ENCODE results near the gene GAL3ST2.
"Not testable (repeated sequence)": the region's sequence is repeated elsewhere in the genome, so short reads cannot be mapped to it uniquely, and the experiment has no call there.

The GAL3ST2 gene

DNA sequence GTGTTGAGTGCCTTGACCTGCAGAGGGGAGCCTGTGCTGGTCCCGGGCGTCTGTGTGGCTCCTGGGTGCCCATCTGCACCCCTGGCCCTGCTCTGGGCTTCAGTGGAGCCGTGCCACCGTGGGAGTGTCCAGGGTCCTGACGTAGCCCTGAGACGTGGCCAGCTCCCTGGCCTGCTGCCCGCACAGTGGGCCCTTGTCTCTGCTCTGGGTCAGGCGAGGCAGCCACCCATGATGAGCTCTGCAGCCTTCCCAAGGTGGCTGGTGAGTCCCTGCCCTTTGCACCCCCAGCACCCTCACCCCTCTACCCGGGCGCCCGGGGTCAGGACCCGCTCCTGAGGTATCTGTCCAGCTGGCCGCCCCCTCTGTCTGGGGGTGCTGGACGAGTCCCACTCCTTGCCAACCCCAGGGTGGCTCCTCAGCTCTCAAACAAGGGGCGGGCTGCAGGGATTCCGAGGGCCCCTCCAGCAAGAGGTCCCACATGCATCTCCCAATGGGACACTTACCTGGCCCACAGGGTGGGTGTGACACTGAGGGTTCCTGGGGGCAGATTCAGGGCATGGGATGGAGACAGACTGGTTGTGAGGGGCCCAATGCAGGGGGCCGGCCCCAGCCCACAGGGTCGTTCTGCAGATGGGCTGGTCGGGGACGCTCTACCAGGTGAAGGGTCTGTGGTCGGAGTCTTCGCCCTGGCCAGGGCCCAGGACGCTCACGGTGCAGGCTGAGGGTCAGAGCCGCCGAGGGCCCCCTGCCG lies 34.8 kb downstream of the GAL3ST2 start:
- Histone ChIP-seq H3K4me3 (ENCODE audit: low read length) (no peak overlapping the region), H3K27me3 (ENCODE audit: control insufficient read depth, insufficient read depth, low read length) (no peaks in the 10 kb centered on the region), H3K9ac (ENCODE audit: low read length) (no peak overlapping the region), H3K4me1 (ENCODE audit: control insufficient read depth, insufficient read depth, low read length) (no peaks in the 10 kb centered on the region), H3K9me3 (ENCODE audit: control insufficient read depth, low read length) (no peaks in the 10 kb centered on the region), H3K36me3 (ENCODE audit: control insufficient read depth, insufficient read depth, low read length) (no peaks in the 10 kb centered on the region)

DNA sequence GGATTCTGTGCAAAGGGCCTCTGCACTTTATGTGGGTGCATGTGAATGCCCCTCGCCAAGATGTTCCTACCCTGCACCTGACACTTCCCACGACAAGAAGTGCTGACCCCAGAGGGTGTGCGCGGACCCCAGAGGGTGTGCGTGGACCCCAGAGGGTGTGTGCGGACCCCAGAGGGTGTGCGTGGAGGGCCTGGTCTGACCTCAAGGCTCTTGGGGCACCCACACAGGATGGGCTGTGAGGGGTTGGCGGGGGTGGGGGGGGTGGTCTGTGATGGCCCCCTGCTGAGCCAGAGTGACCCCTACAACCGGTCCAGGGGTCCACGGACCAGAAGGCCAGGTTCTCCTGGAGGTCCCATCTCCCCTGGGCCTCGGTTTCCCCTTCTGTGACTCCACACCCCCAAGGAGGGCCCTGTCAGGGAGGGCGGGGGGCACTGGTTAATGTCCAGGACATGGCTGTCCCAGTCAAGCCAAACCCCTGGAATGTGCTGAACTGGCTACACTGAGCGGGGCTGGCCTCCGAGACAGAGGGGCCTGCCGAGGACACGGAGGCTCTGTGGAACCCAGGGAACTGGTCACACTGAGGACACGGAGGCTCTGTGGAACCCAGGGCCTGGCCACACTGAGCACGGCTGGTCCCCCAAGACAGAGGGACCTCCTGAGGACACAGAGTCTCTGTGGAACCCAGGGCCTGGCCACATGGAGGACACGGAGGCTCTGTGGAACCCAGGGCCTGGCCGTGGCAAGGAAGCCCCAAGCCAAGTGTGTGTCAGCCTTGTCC lies 35.5 kb downstream of the GAL3ST2 start:
- H3K4me3 ChIP-seq (ENCODE audit: low read length), result no peak overlapping the region
- H3K36me3 ChIP-seq (ENCODE audit: control insufficient read depth, insufficient read depth, low read length), result no peaks in the 10 kb centered on the region
- no peaks in the 10 kb centered on the region for H3K27me3 ChIP-seq (ENCODE audit: control insufficient read depth, insufficient read depth, low read length)
- H3K4me1 ChIP-seq (ENCODE audit: control insufficient read depth, insufficient read depth, low read length), result no peaks in the 10 kb centered on the region
- H3K9me3 ChIP-seq (ENCODE audit: control insufficient read depth, low read length), result no peaks in the 10 kb centered on the region
- no peak overlapping the region for H3K9ac ChIP-seq (ENCODE audit: low read length)

DNA sequence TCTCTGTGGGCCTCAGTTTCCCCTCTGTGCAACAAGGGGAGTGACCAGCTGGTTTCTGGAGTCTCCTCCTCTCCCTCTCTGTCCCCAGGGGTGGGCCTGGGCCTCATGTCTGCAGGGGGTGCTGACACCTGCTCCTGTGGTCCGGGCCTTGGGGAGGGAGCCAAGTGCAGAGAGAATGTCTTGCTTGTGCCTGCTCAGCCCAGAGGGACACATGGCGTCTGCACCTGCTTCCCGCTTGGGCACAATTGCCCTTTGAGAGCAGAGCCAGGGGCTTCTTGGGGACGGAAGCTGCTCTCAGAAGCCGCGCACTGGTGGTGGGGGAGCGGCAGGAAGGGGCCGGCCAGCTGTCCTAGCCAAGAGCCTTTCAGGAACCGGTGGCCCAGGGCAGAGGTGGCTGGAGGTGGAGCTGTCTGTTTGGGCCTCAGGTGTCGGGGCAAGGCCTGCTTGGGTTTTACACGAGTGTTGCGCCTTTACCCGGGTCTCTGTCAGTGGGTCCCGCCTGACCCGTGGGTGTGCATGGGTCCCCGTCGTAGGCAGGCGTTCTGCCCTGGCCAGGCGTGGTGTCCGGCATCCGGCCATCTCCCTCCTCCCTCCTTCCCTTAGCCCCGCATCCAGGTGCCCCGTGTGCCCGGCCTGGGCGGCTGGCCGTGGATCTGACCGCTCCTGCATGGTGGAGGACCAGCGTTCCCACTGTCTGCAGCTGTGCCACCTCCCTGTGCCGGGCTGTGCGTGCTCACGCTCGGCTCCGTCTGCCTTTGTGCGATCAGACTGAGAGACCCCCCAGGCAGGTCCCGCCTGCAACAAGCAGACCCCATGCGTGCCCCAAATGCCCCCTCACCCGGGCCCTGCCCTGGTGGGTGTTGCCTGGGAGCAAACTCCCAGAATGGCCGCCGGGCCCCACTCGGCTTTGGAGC lies 36.4 kb downstream of the GAL3ST2 start:
- Histone ChIP-seq H3K9ac (ENCODE audit: low read length) (no peak overlapping the region), H3K4me3 (ENCODE audit: low read length) (no peak overlapping the region), H3K27me3 (ENCODE audit: control insufficient read depth, insufficient read depth, low read length) (no peaks in the 10 kb centered on the region), H3K4me1 (ENCODE audit: control insufficient read depth, insufficient read depth, low read length) (no peaks in the 10 kb centered on the region), H3K36me3 (ENCODE audit: control insufficient read depth, insufficient read depth, low read length) (no peaks in the 10 kb centered on the region), H3K9me3 (ENCODE audit: control insufficient read depth, low read length) (no peaks in the 10 kb centered on the region)

DNA sequence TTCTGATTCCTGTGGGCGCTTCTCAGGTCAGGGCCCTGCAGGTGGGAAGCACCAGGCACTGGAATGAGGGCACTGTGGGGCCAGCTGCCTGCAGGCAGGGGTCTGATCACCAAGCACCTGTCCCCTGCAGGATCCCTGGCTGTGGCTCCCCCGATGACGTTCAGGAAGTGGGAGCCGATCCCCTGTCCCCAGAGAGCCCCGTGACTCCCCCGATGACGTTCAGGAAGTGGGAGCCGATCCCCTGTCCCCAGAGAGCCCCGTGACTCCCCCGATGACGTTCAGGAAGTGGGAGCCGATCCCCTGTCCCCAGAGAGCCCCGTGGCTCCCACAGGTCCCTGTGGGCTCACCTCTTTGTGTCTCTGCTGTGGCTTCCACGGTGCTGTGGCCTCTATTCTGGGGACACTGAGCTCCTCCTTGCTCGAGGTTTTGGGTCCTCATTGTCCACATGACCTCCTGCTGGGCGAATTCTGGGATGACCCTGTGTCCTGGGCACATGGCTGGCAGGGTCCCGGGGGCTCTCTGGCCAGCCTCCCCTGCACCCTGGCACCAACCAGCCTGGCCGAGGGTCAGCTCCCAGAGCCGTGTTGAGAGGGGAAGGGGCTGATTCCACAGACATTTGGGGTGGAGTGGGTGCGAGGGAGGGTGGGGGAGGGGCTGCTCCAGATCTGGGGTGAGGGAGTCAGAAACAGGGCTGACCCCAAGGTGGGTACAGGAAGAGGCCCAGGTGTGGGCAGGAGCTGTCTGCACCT lies 37.2 kb downstream of the GAL3ST2 start:
- H3K27me3 ChIP-seq (ENCODE audit: control insufficient read depth, insufficient read depth, low read length), result no peaks in the 10 kb centered on the region
- no peak overlapping the region for H3K4me3 ChIP-seq (ENCODE audit: low read length)
- H3K4me1 ChIP-seq (ENCODE audit: control insufficient read depth, insufficient read depth, low read length), result no peaks in the 10 kb centered on the region
- H3K36me3 ChIP-seq (ENCODE audit: control insufficient read depth, insufficient read depth, low read length), result no peaks in the 10 kb centered on the region
- H3K9ac ChIP-seq (ENCODE audit: low read length), result no peak overlapping the region
- H3K9me3 ChIP-seq (ENCODE audit: control insufficient read depth, low read length), result no peaks in the 10 kb centered on the region

DNA sequence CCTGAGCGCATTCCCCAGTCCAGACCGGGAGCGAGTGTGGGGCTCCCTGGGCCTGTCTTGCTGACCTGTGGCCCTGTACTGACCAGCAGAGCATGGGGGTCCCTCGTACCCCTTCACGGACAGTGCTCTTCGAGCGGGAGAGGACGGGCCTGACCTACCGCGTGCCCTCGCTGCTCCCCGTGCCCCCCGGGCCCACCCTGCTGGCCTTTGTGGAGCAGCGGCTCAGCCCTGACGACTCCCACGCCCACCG lies 37.7 kb downstream of the GAL3ST2 start:
- Histone ChIP-seq H3K4me1 (ENCODE audit: control insufficient read depth, insufficient read depth, low read length) (no peaks in the 10 kb centered on the region), H3K9ac (ENCODE audit: low read length) (no peak overlapping the region), H3K4me3 (ENCODE audit: low read length) (no peak overlapping the region), H3K27me3 (ENCODE audit: control insufficient read depth, insufficient read depth, low read length) (no peaks in the 10 kb centered on the region), H3K9me3 (ENCODE audit: control insufficient read depth, low read length) (no peaks in the 10 kb centered on the region), H3K36me3 (ENCODE audit: control insufficient read depth, insufficient read depth, low read length) (no peaks in the 10 kb centered on the region)

DNA sequence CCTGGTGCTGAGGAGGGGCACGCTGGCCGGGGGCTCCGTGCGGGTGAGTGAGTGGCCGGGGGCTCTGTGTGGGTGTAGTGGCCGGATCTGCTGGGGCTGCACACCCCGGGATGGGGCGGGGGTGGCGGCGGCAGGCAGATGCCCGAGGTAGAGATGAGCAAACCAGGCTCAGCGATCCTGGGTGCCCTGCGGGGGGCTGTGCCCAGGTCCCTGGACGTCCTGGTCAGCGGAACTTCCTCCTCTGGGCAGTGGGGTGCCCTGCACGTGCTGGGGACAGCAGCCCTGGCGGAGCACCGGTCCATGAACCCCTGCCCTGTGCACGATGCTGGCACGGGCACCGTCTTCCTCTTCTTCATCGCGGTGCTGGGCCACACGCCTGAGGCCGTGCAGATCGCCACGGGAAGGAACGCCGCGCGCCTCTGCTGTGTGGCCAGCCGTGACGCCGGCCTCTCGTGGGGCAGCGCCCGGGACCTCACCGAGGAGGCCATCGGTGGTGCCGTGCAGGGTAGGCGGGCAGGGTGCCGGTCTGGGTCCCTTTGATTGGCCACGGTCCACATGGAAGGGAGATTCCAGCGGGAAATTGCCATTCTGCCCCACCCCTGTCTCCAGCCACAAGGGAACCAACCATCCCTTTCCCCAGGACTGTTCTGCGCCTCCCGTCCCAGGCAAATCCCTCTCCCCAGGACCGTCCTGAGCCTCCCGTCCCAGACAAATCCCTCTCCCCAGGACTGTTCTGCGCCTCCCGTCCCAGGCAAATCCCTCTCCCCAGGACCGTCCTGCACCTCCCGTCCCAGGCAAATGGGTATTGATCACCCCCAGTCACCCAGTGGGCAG lies 38.2 kb downstream of the GAL3ST2 start:
- no peaks in the 10 kb centered on the region for H3K4me1 ChIP-seq (ENCODE audit: control insufficient read depth, insufficient read depth, low read length)

DNA sequence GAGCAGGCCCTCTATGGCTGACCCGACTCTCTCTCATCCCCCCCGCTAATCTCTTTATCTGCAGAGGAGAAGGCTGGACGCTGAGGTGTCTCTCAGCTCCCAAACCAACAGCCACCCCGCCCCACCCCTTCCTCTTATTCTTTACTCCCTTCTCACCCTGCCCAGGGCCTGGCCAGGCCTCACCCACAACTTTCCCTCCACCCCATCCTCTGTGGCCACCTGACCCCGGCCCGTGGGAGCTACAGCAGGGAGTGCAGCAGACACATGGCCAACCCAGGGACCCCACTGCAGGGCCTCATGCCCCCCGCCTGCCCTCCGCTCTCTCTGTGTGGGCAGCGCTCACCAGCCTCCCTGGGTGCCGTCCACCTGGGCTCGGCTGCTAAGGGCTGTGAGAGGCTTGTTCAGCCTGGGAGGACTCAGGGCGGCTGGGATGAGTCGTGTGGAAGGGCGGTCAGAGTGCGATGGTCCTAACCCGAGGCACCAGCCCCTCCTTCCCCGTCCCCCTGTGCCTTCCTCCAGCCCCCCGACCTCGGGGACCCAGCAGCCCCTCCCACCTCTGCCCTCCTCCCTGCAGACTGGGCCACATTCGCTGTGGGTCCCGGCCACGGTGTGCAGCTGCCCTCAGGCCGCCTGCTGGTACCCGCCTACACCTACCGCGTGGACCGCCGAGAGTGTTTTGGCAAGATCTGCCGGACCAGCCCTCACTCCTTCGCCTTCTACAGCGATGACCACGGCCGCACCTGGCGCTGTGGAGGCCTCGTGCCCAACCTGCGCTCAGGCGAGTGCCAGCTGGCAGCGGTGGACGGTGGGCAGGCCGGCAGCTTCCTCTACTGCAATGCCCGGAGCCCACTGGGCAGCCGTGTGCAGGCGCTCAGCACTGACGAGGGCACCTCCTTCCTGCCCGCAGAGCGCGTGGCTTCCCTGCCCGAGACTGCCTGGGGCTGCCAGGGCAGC lies 39.1 kb downstream of the GAL3ST2 start:
- H3K4me1 ChIP-seq (ENCODE audit: control insufficient read depth, insufficient read depth, low read length), result no peaks in the 10 kb centered on the region
- H3K4me3 ChIP-seq (ENCODE audit: low read length), result no peak overlapping the region
- no peaks in the 10 kb centered on the region for H3K27me3 ChIP-seq (ENCODE audit: control insufficient read depth, insufficient read depth, low read length)
- no peaks in the 10 kb centered on the region for H3K9me3 ChIP-seq (ENCODE audit: control insufficient read depth, low read length)
- no peak overlapping the region for H3K9ac ChIP-seq (ENCODE audit: low read length)
- H3K36me3 ChIP-seq (ENCODE audit: control insufficient read depth, insufficient read depth, low read length), result no peaks in the 10 kb centered on the region

More for the DNA sequence above, 38.2 kb downstream of the GAL3ST2 start:
- H3K9me3 ChIP-seq (ENCODE audit: control insufficient read depth, low read length), result no peaks in the 10 kb centered on the region
- no peaks in the 10 kb centered on the region for H3K27me3 ChIP-seq (ENCODE audit: control insufficient read depth, insufficient read depth, low read length)
- no peak overlapping the region for H3K4me3 ChIP-seq (ENCODE audit: low read length)
- H3K36me3 ChIP-seq (ENCODE audit: control insufficient read depth, insufficient read depth, low read length), result no peaks in the 10 kb centered on the region
- H3K9ac ChIP-seq (ENCODE audit: low read length), result no peak overlapping the region

DNA sequence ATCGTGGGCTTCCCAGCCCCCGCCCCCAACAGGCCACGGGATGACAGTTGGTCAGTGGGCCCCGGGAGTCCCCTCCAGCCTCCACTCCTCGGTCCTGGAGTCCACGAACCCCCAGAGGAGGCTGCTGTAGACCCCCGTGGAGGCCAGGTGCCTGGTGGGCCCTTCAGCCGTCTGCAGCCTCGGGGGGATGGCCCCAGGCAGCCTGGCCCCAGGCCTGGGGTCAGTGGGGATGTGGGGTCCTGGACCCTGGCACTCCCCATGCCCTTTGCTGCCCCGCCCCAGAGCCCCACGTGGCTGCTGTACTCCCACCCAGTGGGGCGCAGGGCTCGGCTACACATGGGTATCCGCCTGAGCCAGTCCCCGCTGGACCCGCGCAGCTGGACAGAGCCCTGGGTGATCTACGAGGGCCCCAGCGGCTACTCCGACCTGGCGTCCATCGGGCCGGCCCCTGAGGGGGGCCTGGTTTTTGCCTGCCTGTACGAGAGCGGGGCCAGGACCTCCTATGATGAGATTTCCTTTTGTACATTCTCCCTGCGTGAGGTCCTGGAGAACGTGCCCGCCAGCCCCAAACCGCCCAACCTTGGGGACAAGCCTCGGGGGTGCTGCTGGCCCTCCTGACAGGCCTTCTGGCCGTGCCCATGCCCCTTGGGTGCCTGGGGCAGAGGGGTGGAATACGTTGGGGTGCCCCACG lies 40.0 kb downstream of the GAL3ST2 start:
- no peaks in the 10 kb centered on the region for H3K36me3 ChIP-seq (ENCODE audit: control insufficient read depth, insufficient read depth, low read length)
- H3K4me3 ChIP-seq (ENCODE audit: low read length), result no peak overlapping the region
- peaks cover 3% of the 10 kb centered on the region for H3K27me3 ChIP-seq (ENCODE audit: control insufficient read depth, insufficient read depth, low read length)
- no peaks in the 10 kb centered on the region for H3K9me3 ChIP-seq (ENCODE audit: control insufficient read depth, low read length)
- no peaks in the 10 kb centered on the region for H3K4me1 ChIP-seq (ENCODE audit: control insufficient read depth, insufficient read depth, low read length)
- H3K9ac ChIP-seq (ENCODE audit: low read length), result no peak overlapping the region

DNA sequence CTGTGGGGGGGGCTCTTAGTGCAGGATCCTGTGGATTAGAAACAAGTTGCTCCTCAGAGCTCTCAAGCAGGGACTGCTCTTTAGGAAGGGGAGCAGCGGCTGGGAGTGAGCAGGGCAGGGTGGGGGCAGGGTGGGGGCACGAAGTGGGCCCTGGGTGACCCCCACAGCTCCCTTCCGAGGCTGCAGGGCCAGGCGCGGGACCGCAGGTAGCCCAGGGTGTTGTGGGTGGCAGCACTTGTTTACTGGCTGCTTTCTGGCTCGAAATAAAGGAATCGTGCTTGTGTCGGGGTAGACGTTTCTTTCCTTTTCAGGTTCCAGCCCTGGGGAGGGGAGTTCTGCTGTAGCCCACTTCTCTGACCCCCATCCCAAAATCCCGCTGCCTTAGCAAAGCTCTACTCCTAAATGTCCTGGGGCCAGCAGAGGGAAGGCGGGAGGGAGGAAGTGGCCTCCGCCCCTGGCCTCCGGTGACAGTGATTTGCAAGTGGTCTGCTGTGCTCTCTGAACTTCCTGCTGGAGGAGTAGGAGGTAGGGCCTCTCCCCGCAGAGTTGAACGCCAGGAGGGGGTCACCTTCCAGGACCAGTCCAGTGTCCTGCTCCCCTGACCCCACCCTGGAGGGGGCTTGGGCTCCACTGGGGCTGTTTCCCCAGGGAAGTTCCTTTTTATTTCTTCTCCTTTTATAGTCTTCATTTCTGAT lies 40.7 kb downstream of the GAL3ST2 start:
- Histone ChIP-seq H3K9me3 (ENCODE audit: control insufficient read depth, low read length) (no peaks in the 10 kb centered on the region), H3K4me1 (ENCODE audit: control insufficient read depth, insufficient read depth, low read length) (no peaks in the 10 kb centered on the region), H3K9ac (ENCODE audit: low read length) (no peak overlapping the region), H3K4me3 (ENCODE audit: low read length) (no peak overlapping the region), H3K36me3 (ENCODE audit: control insufficient read depth, insufficient read depth, low read length) (no peaks in the 10 kb centered on the region), H3K27me3 (ENCODE audit: control insufficient read depth, insufficient read depth, low read length) (peaks cover 9% of the 10 kb centered on the region)

DNA sequence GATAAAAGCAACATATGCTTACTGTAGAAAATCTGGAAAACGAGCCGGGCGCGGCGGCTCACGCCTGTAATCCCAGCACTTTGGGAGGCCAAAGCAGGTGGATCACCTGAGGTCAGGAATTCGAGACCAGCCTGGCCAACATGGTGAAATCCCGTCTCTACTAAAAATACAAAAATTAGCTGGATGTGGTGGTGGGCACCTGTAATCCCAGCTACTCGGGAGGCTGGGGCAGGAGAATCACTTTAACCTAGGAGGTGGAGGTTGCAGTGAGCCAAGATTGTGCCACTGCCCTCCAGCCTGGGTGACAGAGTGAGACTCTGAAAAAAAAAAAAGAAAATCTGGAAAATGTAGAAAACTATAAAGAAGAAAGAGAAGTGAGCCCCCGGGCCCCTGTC lies 41.2 kb downstream of the GAL3ST2 start:
- H3K9me3 ChIP-seq (ENCODE audit: control insufficient read depth, low read length); H3K36me3 ChIP-seq (ENCODE audit: control insufficient read depth, insufficient read depth, low read length); H3K9ac ChIP-seq (ENCODE audit: low read length); H3K4me3 ChIP-seq (ENCODE audit: low read length); H3K4me1 ChIP-seq (ENCODE audit: control insufficient read depth, insufficient read depth, low read length); H3K27me3 ChIP-seq (ENCODE audit: control insufficient read depth, insufficient read depth, low read length): not testable (repeated sequence)

Data from mucosa of stomach (tissue), 1 donor.